K562 (cell line): Measurements from ENCODE around the gene BAD. TPM values are rescaled to one million over a fixed set of nuclear protein-coding genes. Genes with fewer than 3 reads are reported as not detected.

ENCODE experiments used
- BRD9 ChIP-seq: fragments of 450-650 bp; IDR thresholded peaks from 2 replicates; pipeline ENCODE4 v1.6.1; 2018; ENCODE audit warnings: low read depth; ENCODE audit not compliant: partially characterized antibody
- BRF2 ChIP-seq: IDR thresholded peaks from 3 replicates; pipeline ENCODE4 v1.6.1; 2011; ENCODE audit warnings: borderline replicate concordance, mild to moderate bottlenecking; ENCODE audit not compliant: insufficient read length, insufficient read depth
- CEBPB ChIP-seq: fragments of 450-650 bp; IDR thresholded peaks from 2 replicates; pipeline ENCODE4 v1.6.1; 2016; ENCODE audit warnings: missing genetic modification characterization, missing compliant biosample characterization
- FOXK1 ChIP-seq: sonication (generic); formaldehyde crosslinking; IDR thresholded peaks from 2 replicates; pipeline ENCODE4 v1.8.0; 2022; ENCODE audit warnings: missing genetic modification reagents, mild to moderate bottlenecking, borderline replicate concordance
- HDAC2 ChIP-seq: fragments of 450-650 bp; IDR thresholded peaks from 2 replicates; pipeline ENCODE4 v1.6.1; 2016; ENCODE audit warnings: mild to moderate bottlenecking
- NUFIP1 ChIP-seq: fragments of 450-650 bp; IDR thresholded peaks from 2 replicates; pipeline ENCODE4 v1.6.1; 2018; ENCODE audit not compliant: partially characterized antibody
- PCBP1 ChIP-seq: fragments of 200-400 bp; formaldehyde crosslinking; IDR thresholded peaks from 2 replicates; pipeline ENCODE4 v1.6.1; 2018; ENCODE audit warnings: mild to moderate bottlenecking, low read depth, low read length; ENCODE audit not compliant: poor library complexity, severe bottlenecking
- PHB ChIP-seq: fragments of 250-450 bp; sonication (Bioruptor Pico); IDR thresholded peaks from 2 replicates; pipeline ENCODE4 v1.5.0; 2021
- REST ChIP-seq, 2 experiments: fragments of 450-650 bp; formaldehyde crosslinking in 1 of 2; IDR thresholded peaks; 2 replicates each; pipeline versions ENCODE4 v1.4.0 to v1.6.1; 2014 to 2020; ENCODE audit warnings: mild to moderate bottlenecking in 2 of 2, borderline replicate concordance in 1 of 2, low read depth in 1 of 2
- STAT5A ChIP-seq: IDR thresholded peaks from 2 replicates; pipeline ENCODE4 v1.6.1; 2012; ENCODE audit warnings: low read length, inconsistent platforms, borderline replicate concordance
- ZFP1 ChIP-seq: fragments of 450-650 bp; formaldehyde crosslinking; IDR thresholded peaks from 2 replicates; pipeline ENCODE4 v1.4.0; 2020; ENCODE audit warnings: mild to moderate bottlenecking, mixed read lengths
- ZNF347 ChIP-seq: fragments of 450-650 bp; formaldehyde crosslinking; IDR thresholded peaks from 2 replicates; pipeline ENCODE4 v1.4.0; 2020; ENCODE audit warnings: low read depth, mild to moderate bottlenecking, moderate library complexity
- ZNF395 ChIP-seq: fragments of 200-800 bp; sonication (Bioruptor generic); IDR thresholded peaks from 2 replicates; pipeline ENCODE4 v1.6.1; 2017; ENCODE audit warnings: missing genetic modification characterization, missing compliant biosample characterization
- ZNF445 ChIP-seq: fragments of 250-450 bp; sonication (Bioruptor Pico); IDR thresholded peaks from 2 replicates; pipeline ENCODE4 v1.4.0; 2020; ENCODE audit warnings: low read depth, mild to moderate bottlenecking, moderate library complexity
- ZNF561 ChIP-seq: fragments of 450-650 bp; formaldehyde crosslinking; conservative IDR thresholded peaks from 2 replicates; pipeline ENCODE4 v1.4.0; 2020; ENCODE audit warnings: mild to moderate bottlenecking, moderate library complexity
- polyA plus RNA-seq, 8 experiments: library from polyadenylated mRNA; depleted of rRNA in 4 of 8; stranded (reverse) in 5 of 8; unstranded in 3 of 8; fragments of >200 nt; fragmentation: Nextera tagmentation in 2 of 8; fragmentation: Illumina TruSeq in 1 of 8; extraction: Ambion mirVana in 2 of 8; extraction: Trizol in 1 of 8; gene quantifications; 2 replicates each; pipeline versions ENCODE4 v1.2.1 to v1.2.3, GENCODE V29; 2011 to 2014; ENCODE audit warnings: inconsistent platforms in 1 of 8, missing spikeins in 1 of 8
- total RNA-seq, 7 experiments: library from RNA; depleted of rRNA in 6 of 7; stranded (reverse); fragments of >200 nt in 6 of 7; fragmentation: Illumina TruSeq in 2 of 7; extraction: Trizol in 2 of 7; gene quantifications; 2 replicates each; pipeline versions ENCODE4 v1.2.1 to v1.2.3, GENCODE V29; 2011 to 2021; ENCODE audit warnings: low replicate concordance in 1 of 7

The BAD gene
- total and polyA plus RNA-seq, 9 of the 15 experiments (the other 6 are each of a cell fraction or from before 2014, with no cell fraction given), result 0.61 to 45.6 (median 11.8) TPM

DNA sequence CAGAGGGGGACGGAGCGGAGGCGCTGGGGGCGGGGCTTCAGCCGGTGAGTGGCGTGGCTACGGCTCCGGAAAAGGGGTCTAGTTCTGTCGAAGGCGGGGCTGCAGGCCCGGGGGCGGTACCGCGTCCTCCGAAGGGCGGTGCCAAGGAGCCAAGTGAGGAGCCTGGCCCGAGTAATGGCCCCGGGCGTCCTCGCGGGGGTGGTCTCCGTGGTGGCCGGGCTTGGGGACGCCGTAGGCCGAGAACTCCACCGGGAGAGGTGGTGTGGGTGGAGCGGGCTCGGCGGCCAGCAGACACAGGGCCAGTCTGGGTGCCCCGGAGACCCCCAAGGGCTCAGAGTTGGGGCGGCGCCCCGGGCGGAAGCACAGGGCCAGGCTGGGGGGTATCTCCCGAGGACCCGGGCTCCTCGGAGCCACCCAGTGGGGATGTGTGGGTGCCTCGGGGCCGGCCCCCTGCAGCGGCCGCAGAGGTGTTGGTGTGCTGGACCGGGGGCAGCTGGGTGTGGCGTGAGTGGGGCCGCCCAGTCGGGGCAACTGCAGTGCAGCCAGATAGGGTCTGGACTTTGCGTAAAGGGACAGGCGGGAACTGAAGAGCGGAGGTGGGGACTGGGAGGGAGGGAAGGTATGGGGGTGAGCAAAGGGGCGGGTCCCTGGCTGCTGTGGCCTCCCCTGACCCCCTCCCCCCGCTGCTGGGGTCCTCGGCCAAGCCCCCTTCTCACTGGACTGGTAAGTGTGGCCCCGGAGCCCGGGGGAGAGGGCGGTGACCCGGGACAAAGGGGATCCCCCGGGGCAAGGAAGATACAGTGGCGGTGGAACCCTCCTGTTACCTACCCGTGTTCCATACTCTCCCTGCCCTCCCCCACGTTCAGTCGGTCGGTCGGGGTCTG is 42.7 kb downstream of the BAD start (continued):
- peak; percentile 75; the same call in 1 of the 2 replicates for TF ChIP-seq ZNF395 (CRISPR knock-in tag)
- peak; percentile 36; the same call in 1 of the 2 replicates for TF ChIP-seq PHB
- no peak for TF ChIP-seq NUFIP1
- TF ChIP-seq STAT5A, result no peak
- TF ChIP-seq ZFP1 (CRISPR knock-in tag), result no peak
- no peak for TF ChIP-seq ZNF347 (CRISPR knock-in tag)
- no peak for TF ChIP-seq BRF2
- no peak for TF ChIP-seq REST (IDR thresholded peaks at IDR 0.05; ENCODE audit: borderline replicate concordance)
- peak; percentile 70; the same call in 1 of the 2 replicates for TF ChIP-seq REST (CRISPR knock-in tag; IDR thresholded peaks at IDR 0.05; ENCODE audit: low read depth)
- no peak for TF ChIP-seq FOXK1
- no peak for TF ChIP-seq CEBPB (tag)
- no peak for TF ChIP-seq BRD9
- no peak for TF ChIP-seq ZNF445 (CRISPR knock-in tag)
- no peak for TF ChIP-seq ZNF561
- TF ChIP-seq HDAC2, result no peak
- peak; percentile 51 for TF ChIP-seq PCBP1
